B cell (primary cell): Measurements from ENCODE around the gene C3.

ENCODE experiments used
- CTCF ChIP-seq: fragments of 200-600 bp; IDR thresholded peaks from one replicate; pipeline ENCODE4 v1.8.0; 2022; ENCODE audit warnings: antibody characterized with exemption, mild to moderate bottlenecking
- EZH2 ChIP-seq: IDR thresholded peaks from 2 replicates; pipeline ENCODE4 v1.6.1; 2012; ENCODE audit warnings: borderline replicate concordance, low read depth, mild to moderate bottlenecking, moderate library complexity, low read length; ENCODE audit not compliant: insufficient read depth, poor library complexity, severe bottlenecking

DNA sequence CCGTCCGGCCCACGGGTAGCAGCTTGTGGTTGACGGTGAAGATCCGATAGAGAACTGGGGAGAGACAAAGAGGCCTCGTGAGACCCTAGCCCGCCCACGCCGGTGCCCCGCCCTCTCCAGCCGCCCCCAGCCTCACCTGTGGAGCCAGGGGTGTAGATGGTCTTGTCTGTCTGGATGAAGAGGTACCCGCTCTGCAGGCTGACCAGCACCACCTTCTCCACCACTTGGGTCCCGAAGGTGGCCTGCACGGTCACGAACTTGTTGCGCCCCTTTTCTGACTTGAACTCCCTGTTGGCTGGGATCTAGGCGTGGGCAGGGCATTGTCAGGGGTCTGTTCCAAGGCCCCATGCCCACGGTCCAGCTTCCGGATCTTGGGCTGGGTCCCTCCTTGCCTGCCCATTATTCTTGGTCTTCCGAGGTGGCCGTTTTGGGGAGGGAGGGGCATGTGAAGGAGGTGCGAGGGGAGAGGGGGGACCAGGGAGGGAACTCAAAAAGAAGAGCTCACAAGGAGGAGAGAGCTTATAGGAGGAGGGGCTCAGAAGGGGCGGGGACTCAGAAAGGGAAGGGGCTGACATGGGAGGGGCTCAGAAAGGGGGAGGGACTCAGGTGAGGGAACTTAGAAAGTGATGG, 2.2 kb downstream of the C3 start:
- TF ChIP-seq CTCF (no peak), EZH2 (no peak)
